Measurements from ENCODE around the gene GRB7.

GRCh38 chr17:39730095-39730921 lies 7.4 kb upstream of the GRB7 start, which contains the start of gene MIEN1:
- no peak for TF ChIP-seq EZH2phosphoT487 (IDR thresholded peaks at IDR 0.05; ENCODE audit: insufficient read depth, low read depth)
- no peak for TF ChIP-seq EZH2 (IDR thresholded peaks at IDR 0.05; ENCODE audit: insufficient read depth, poor library complexity, severe bottlenecking)

Measured in GM23248 (cell line).